22Rv1 (cell line): ENCODE results near the gene APAF1.

Experiments
- CTCF ChIP-seq: fragments of 450-650 bp; IDR thresholded peaks from 2 replicates; pipeline ENCODE4 v1.5.1; 2017; ENCODE audit warnings: mild to moderate bottlenecking
- ZFX ChIP-seq: fragments of 450-650 bp; IDR thresholded peaks from 2 replicates; pipeline ENCODE4 v1.6.1; 2017; ENCODE audit warnings: antibody characterized with exemption, borderline replicate concordance

GRCh38 chr12:98701166-98701565 is 56.1 kb downstream of the APAF1 start:
- TF ChIP-seq CTCF (no peak), ZFX (no peak)
